ENCODE results near the gene EIF2B4.
"Not testable (repeated sequence)": the region's sequence is repeated elsewhere in the genome, so short reads cannot be mapped to it uniquely, and the experiment has no call there.

The EIF2B4 gene

GRCh38 chr2:27335311-27335710 is 34.8 kb downstream of the EIF2B4 start:
- DNase-seq, result no peak

DNA sequence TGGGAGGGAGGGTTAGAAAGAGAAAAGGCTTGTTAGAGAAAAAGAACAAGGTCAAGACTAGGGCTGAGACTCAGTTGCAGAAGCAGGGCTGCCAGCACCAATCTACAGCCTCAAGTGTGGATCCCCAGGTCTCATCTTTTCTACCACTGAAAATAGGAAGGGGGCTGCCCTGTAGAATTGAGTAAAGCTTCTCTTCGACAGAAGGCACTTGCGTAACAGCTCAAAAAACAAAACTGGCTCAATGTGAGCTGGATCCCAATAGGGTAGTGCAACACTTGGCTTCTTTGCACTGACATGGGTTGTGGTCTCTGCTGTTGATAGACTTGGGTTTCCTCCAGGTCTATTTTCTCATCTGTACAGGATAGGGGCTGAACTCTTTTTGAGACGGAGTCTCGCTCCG is 45.4 kb downstream of the EIF2B4 start:
- DNase-seq, result no peak

DNA sequence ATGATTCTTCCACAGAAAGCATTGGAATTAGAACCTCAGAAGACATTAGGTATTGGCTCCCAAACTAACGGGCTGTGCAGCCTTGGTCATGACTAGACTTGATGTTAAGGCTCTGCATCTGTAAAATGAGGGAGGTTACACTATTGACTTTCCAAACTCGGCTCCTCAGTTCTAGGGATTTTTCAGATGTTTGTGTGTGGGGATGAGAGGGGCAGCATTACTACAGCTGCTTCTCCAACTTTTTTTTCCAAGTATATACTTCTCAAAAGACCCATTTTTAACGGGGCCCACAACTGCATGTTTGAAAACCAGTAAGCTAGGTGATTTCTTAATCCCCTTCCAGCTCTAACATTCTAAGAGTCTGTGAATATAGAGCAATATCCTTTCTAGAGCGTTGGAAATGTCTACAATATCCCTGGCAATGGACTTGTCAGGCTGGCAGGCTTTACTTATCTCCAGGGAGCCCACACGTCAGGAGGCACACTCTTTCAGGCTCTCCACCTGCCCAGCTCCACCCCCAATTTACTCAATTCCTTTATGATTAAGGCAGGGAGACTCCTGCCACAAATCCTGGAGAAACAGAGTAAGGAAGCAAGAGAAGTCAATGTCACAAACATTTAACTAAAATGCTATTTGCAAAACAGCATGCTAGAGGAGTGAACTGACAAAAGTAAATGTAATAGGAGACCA is 46.4 kb downstream of the EIF2B4 start:
- DNase-seq, result no peak

DNA sequence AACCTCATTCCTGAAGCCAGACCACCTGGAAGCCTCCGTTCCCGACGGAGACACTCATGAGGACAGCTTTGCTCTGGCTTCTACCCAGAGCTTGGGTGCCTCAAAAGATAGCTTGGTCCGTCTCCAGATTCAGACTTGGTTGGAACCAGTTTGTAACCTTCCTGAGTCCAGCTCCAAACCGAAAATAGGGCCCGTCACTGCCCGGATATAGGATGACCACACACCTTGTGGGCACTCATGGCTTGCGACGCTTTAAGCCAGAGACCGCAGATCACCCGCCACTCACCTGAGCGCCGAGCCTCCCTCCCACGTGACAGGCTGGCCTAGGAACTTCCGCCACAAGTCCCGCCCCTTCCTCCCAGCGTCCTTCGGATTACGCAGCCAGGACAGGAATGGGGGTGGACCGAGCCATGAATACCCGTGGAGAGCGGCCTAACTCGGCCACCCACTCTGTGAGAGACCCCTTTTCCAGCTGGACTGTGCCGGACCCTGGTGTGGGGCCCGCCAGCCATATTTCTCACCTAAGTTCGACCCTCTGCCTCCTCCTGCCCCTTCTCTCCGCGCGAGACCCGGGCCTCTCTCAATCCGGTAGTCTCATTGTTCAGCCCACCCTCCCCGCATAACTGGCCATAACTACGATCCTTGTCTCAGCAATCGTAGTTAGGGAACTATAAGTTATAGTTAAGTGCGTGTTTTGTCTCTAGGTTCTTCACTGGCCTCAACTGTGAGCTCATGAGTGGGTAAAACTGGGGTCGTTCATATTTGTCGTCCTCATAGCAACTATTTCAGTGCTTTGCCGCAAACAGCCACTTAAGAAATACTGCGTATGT is 47.2 kb downstream of the EIF2B4 start, which contains the start of gene MPV17:
MPV17 (minus strand) TSS at position 332 of the 830 bp plus-strand sequence. CDS start 580 bp downstream, outside the sequence.
- peak; percentile 85 for DNase-seq

DNA sequence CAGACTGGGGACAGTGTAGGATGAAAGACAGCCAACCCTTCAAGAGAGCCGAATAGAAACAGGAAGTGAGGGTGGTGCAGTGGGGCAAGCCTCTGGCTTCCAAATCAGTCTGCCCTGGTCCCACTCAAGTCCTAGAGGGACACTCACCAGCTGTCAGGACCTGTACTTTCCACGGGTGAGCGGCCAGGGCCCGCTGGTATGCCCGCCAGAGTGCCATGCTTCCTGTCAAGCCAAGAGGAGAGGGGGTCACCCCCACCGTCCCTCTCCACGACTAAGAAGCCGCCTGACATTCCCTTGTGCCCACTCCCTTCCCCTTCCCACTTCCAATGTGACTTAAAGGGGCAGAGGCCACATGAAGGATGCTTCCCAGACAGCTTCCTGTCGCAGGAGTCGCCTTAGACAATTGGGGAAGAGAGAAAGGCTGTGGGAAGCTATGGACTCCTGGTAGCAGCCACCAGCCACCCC is 47.8 kb downstream of the EIF2B4 start:
- DNase-seq, result no peak

- DNase-seq, result no peak
Observed at GRCh38 chr2:27320958-27321543, 49.1 kb downstream of the EIF2B4 start.

DNA sequence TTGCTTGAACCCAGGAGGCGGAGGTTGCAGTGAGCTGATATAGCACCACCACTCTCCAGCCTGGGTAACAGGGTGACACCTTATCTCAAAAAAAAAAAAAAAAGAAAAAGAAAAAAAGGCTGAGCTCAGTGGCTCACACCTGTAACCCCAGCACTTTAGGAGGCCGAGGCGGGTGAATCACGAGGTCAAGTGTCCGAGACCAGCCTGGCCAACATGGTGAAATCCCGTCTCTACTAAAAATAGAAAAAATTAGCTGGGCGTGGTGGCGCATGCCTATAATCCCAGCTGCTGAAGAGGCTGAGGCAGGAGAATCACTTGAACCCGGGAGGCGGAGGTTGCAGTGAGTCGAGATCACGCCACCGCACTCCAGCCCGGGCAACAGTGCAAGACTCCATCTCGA is 50.3 kb downstream of the EIF2B4 start:
- not testable (repeated sequence) for DNase-seq

- peak; percentile 16 for DNase-seq
Observed at GRCh38 chr2:27316655-27317412, 53.3 kb downstream of the EIF2B4 start.

GRCh38 chr2:27315122-27315521 is 55.0 kb downstream of the EIF2B4 start:
- DNase-seq, result no peak

- no peak for DNase-seq
Observed at GRCh38 chr2:27314709-27315108, 55.4 kb downstream of the EIF2B4 start.
